A673 (cell line): Measurements from ENCODE around the gene KMT5C.

Experiments
- CTCF ChIP-seq: fragments of 300-800, 200-600 bp; sonication (generic); conservative IDR thresholded peaks from 2 replicates; pipeline ENCODE4 v1.5.1; 2017; ENCODE audit warnings: low read depth, mild to moderate bottlenecking, antibody characterized with exemption, low read length, moderate library complexity, mixed read lengths
- EZH2 ChIP-seq: fragments of 200-600 bp; sonication (generic); IDR thresholded peaks from 2 replicates; pipeline ENCODE4 v1.6.1; 2017; ENCODE audit warnings: borderline replicate concordance, low read depth, mild to moderate bottlenecking, mixed read lengths, antibody characterized with exemption, low read length; ENCODE audit not compliant: poor library complexity, severe bottlenecking

GRCh38 chr19:55352549-55353145 lies 13.0 kb downstream of the KMT5C start:
- TF ChIP-seq CTCF (no peak), EZH2 (no peak)
